RWPE2 (cell line): ENCODE data around the gene TMEM207.

ENCODE experiments used
- ATAC-seq: fragments of 200-7000 bp; cut with Tn5 transposase; 3 replicates; pipeline ENCODE4 v1.9.1; 2021; ENCODE audit warnings: low read depth
- DNase-seq: peaks from one replicate; pipeline ENCODE4 v3.0.0-alpha.2; 2020; ENCODE audit warnings: low spot score
- H3K27ac ChIP-seq: fragments of 450-650 bp; 2 replicates; pipeline ENCODE4 v1.5.1; 2017; ENCODE audit warnings: mild to moderate bottlenecking; ENCODE audit not compliant: poor library complexity, severe bottlenecking
- H3K27me3 ChIP-seq: fragments of 250-450 bp; sonication (Bioruptor Pico); 2 replicates; pipeline ENCODE4 v1.5.1; 2021; ENCODE audit warnings: mild to moderate bottlenecking, moderate library complexity; ENCODE audit not compliant: insufficient read depth, poor library complexity, severe bottlenecking
- H3K36me3 ChIP-seq: fragments of 250-450 bp; sonication (Bioruptor Pico); 2 replicates; pipeline ENCODE4 v1.5.1; 2020; ENCODE audit warnings: low read depth, mild to moderate bottlenecking, moderate library complexity
- H3K4me1 ChIP-seq: fragments of 250-450 bp; sonication (Bioruptor Pico); 2 replicates; pipeline ENCODE4 v1.5.1; 2021; ENCODE audit warnings: mild to moderate bottlenecking, moderate library complexity; ENCODE audit not compliant: insufficient read depth, poor library complexity, severe bottlenecking
- H3K4me3 ChIP-seq: fragments of 250-450 bp; sonication (Bioruptor Pico); 2 replicates; pipeline ENCODE4 v1.5.1; 2021; ENCODE audit warnings: mild to moderate bottlenecking, moderate library complexity; ENCODE audit not compliant: severe bottlenecking
- H3K9me3 ChIP-seq: fragments of 250-450 bp; sonication (Bioruptor Pico); 2 replicates; pipeline ENCODE4 v1.5.1; 2021; ENCODE audit warnings: mild to moderate bottlenecking, moderate library complexity; ENCODE audit not compliant: severe bottlenecking
- CTCF ChIP-seq: fragments of 450-650 bp; IDR thresholded peaks from one replicate; pipeline ENCODE4 v1.5.1; 2017; ENCODE audit warnings: mild to moderate bottlenecking, moderate library complexity; ENCODE audit not compliant: poor library complexity, severe bottlenecking

TMEM207 gene

GRCh38 chr3:190442240-190442639, 7.5 kb downstream of the TMEM207 start:
- H3K36me3 ChIP-seq: no peaks in the 10 kb centered on the region
- no peak for DNase-seq
- no peaks in the 10 kb centered on the region for H3K4me1 ChIP-seq
- no peak overlapping the region for H3K4me3 ChIP-seq
- no peak overlapping the region for H3K27ac ChIP-seq
- ATAC-seq: no peak
- H3K9me3 ChIP-seq: no peaks in the 10 kb centered on the region
- TF ChIP-seq CTCF: no peak
- H3K27me3 ChIP-seq: no peaks in the 10 kb centered on the region

- no peaks in the 10 kb centered on the region for H3K36me3 ChIP-seq
- no peak for ATAC-seq
- DNase-seq: no peak
- no peak for TF ChIP-seq CTCF
- H3K27me3 ChIP-seq: no peaks in the 10 kb centered on the region
- peak overlapping the region; percentile 44 for H3K27ac ChIP-seq
- H3K4me1 ChIP-seq: peaks cover 19% of the 10 kb centered on the region
- no peak overlapping the region for H3K4me3 ChIP-seq
- peaks cover 3% of the 10 kb centered on the region for H3K9me3 ChIP-seq
Observed at GRCh38 chr3:190436331-190436730, 13.4 kb downstream of the TMEM207 start.

GRCh38 chr3:190435618-190436017, 14.1 kb downstream of the TMEM207 start:
- no peak for DNase-seq
- H3K36me3 ChIP-seq: no peaks in the 10 kb centered on the region
- peak overlapping the region; percentile 44 for H3K27ac ChIP-seq
- no peak for TF ChIP-seq CTCF
- H3K27me3 ChIP-seq: no peaks in the 10 kb centered on the region
- peaks cover 24% of the 10 kb centered on the region for H3K4me1 ChIP-seq
- peaks cover 3% of the 10 kb centered on the region for H3K9me3 ChIP-seq
- H3K4me3 ChIP-seq: no peak overlapping the region
- ATAC-seq: peak; percentile 80

GRCh38 chr3:190433626-190434025, 16.1 kb downstream of the TMEM207 start:
- no peak for DNase-seq

More at GRCh38 chr3:190433626-190434025, 16.1 kb downstream of the TMEM207 start:
- H3K27me3 ChIP-seq: no peaks in the 10 kb centered on the region
- H3K27ac ChIP-seq: no peak overlapping the region
- no peaks in the 10 kb centered on the region for H3K36me3 ChIP-seq
- H3K4me3 ChIP-seq: no peak overlapping the region
- peaks cover 3% of the 10 kb centered on the region for H3K9me3 ChIP-seq
- H3K4me1 ChIP-seq: peaks cover 24% of the 10 kb centered on the region
- TF ChIP-seq CTCF: no peak
- ATAC-seq: no peak
